DOHH2 (cell line): ENCODE data around the gene GREB1L.

Experiments
- H3F3A ChIP-seq: fragments of 200-600 bp; sonication (generic), shearing (Covaris generic); 2 replicates; pipeline ENCODE4 v1.6.0; 2016; ENCODE audit warnings: antibody characterized with exemption, mild to moderate bottlenecking; ENCODE audit not compliant: control insufficient read depth, insufficient read depth
- H3K27ac ChIP-seq: fragments of 200-600 bp; sonication (generic); 2 replicates; pipeline ENCODE4 v1.5.1; 2014; ENCODE audit warnings: low read depth, mild to moderate bottlenecking, low read length, moderate library complexity
- H3K27me3 ChIP-seq: fragments of 200-600 bp; sonication (generic); 2 replicates; pipeline ENCODE4 v1.6.1; 2014; ENCODE audit warnings: mild to moderate bottlenecking, low read length, mixed read lengths; ENCODE audit not compliant: control insufficient read depth
- H3K36me3 ChIP-seq: fragments of 200-600 bp; sonication (generic); 2 replicates; pipeline ENCODE4 v1.6.1; 2014; ENCODE audit warnings: mild to moderate bottlenecking, low read length, moderate library complexity, mixed read lengths; ENCODE audit not compliant: control insufficient read depth
- H3K4me1 ChIP-seq: fragments of 200-600 bp; sonication (generic); 2 replicates; pipeline ENCODE4 v1.6.1; 2014; ENCODE audit warnings: mild to moderate bottlenecking, low read length, mixed read lengths; ENCODE audit not compliant: control insufficient read depth
- H3K4me2 ChIP-seq: fragments of 200-600 bp; sonication (generic); 2 replicates; pipeline ENCODE4 v1.6.0; 2014; ENCODE audit warnings: mild to moderate bottlenecking, low read length, moderate library complexity
- H3K4me3 ChIP-seq: fragments of 200-600 bp; sonication (generic); 2 replicates; pipeline ENCODE4 v1.5.1; 2014; ENCODE audit warnings: mild to moderate bottlenecking, low read length, mixed read lengths
- H3K79me2 ChIP-seq: fragments of 200-600 bp; sonication (generic); 2 replicates; pipeline ENCODE4 v1.6.1; 2014; ENCODE audit warnings: mild to moderate bottlenecking, low read length, mixed read lengths; ENCODE audit not compliant: control insufficient read depth
- H3K9me2 ChIP-seq: fragments of 200-600 bp; sonication (generic); replicated peaks from 2 replicates; pipeline ENCODE4 v1.6.1; 2014; ENCODE audit warnings: mild to moderate bottlenecking, low read length, mixed read lengths; ENCODE audit not compliant: control insufficient read depth
- H3K9me3 ChIP-seq: fragments of 200-600 bp; sonication (generic); 2 replicates; pipeline ENCODE4 v1.6.1; 2014; ENCODE audit warnings: antibody characterized with exemption, low read length, mixed read lengths; ENCODE audit not compliant: control insufficient read depth, insufficient read depth
- H4K20me1 ChIP-seq: fragments of 200-600 bp; sonication (generic); 2 replicates; pipeline ENCODE4 v1.6.0; 2014; ENCODE audit warnings: low read depth, mild to moderate bottlenecking, antibody characterized with exemption, low read length, moderate library complexity; ENCODE audit not compliant: control insufficient read depth, insufficient read depth
- EZH2phosphoT487 ChIP-seq: fragments of 200-600 bp; sonication (generic); IDR thresholded peaks from 2 replicates; pipeline ENCODE4 v1.6.1; 2017; ENCODE audit warnings: borderline replicate concordance, mild to moderate bottlenecking, antibody characterized with exemption, low read length, moderate library complexity, mixed read lengths
- TF ChIP-seq, protein P1 (sequence below): fragments of 200-600 bp; sonication (generic); IDR thresholded peaks from one replicate; pipeline ENCODE4 v1.5.1; 2014; ENCODE audit warnings: antibody characterized with exemption, mild to moderate bottlenecking, low read depth, low read length; ENCODE audit not compliant: poor library complexity, severe bottlenecking

The GREB1L gene

GRCh38 chr18:21196426-21196825 is 45.6 kb upstream of the GREB1L start:
- Histone ChIP-seq H3F3A (no peaks in the 10 kb centered on the region), H3K27me3 (no peaks in the 10 kb centered on the region), H3K4me3 (no peak overlapping the region), H3K4me2 (no peak overlapping the region), H3K9me3 (no peaks in the 10 kb centered on the region), H3K27ac (no peak overlapping the region), H3K79me2 (no peaks in the 10 kb centered on the region), H3K4me1 (no peaks in the 10 kb centered on the region), H3K36me3 (no peaks in the 10 kb centered on the region), H4K20me1 (no peaks in the 10 kb centered on the region), H3K9me2 (no peaks in the 10 kb centered on the region)
- TF ChIP-seq, protein P1, sequence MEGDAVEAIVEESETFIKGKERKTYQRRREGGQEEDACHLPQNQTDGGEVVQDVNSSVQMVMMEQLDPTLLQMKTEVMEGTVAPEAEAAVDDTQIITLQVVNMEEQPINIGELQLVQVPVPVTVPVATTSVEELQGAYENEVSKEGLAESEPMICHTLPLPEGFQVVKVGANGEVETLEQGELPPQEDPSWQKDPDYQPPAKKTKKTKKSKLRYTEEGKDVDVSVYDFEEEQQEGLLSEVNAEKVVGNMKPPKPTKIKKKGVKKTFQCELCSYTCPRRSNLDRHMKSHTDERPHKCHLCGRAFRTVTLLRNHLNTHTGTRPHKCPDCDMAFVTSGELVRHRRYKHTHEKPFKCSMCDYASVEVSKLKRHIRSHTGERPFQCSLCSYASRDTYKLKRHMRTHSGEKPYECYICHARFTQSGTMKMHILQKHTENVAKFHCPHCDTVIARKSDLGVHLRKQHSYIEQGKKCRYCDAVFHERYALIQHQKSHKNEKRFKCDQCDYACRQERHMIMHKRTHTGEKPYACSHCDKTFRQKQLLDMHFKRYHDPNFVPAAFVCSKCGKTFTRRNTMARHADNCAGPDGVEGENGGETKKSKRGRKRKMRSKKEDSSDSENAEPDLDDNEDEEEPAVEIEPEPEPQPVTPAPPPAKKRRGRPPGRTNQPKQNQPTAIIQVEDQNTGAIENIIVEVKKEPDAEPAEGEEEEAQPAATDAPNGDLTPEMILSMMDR, result no peak
- no peak for TF ChIP-seq EZH2phosphoT487

- Histone ChIP-seq H3K9me2 (no peaks in the 10 kb centered on the region), H4K20me1 (no peaks in the 10 kb centered on the region), H3K9me3 (no peaks in the 10 kb centered on the region), H3K27ac (no peak overlapping the region), H3K4me1 (no peaks in the 10 kb centered on the region), H3K27me3 (no peaks in the 10 kb centered on the region), H3K36me3 (no peaks in the 10 kb centered on the region), H3K4me2 (no peak overlapping the region), H3K4me3 (no peak overlapping the region), H3K79me2 (no peaks in the 10 kb centered on the region), H3F3A (no peaks in the 10 kb centered on the region)
- TF ChIP-seq, protein P1, result no peak
- TF ChIP-seq EZH2phosphoT487, result no peak
Observed at GRCh38 chr18:21203126-21203525, 38.9 kb upstream of the GREB1L start.

DNA sequence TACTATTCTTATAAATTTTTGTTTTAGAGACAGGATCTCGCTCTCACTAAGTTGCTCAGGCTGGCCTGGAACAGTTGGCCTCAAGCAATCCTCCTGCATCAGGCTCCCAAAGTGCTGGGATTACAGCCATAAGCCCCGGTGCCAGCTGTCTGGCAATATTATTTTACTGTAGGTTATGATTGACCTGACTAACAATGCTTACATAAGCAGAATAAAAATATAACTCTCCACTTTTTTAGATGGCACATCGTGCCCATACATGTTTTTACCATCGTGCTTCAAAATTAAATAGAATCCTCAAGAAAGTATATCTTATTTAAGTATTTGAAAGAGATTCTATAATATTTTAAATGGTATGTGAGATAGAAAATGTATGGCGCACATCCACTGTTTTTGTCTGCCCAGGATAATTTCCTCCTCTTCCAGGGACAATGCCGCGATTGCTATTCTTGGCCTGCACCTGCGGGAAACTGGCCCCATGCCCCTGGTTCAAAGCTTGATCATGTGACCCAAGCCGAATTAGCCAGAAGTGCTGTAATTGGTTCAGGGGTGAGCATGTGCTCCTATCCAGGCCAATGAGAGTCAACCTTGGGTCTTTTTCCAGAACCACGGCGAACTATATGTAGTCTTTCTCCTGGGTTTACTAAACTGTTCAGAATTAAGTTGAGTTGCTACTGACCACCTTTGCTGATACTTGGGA is 38.3 kb upstream of the GREB1L start:
- Histone ChIP-seq H3K4me3 (no peak overlapping the region), H3K4me1 (no peaks in the 10 kb centered on the region), H3K9me3 (no peaks in the 10 kb centered on the region), H3K36me3 (no peaks in the 10 kb centered on the region), H3K27ac (no peak overlapping the region), H3F3A (no peaks in the 10 kb centered on the region), H4K20me1 (no peaks in the 10 kb centered on the region), H3K4me2 (no peak overlapping the region), H3K9me2 (no peaks in the 10 kb centered on the region), H3K79me2 (no peaks in the 10 kb centered on the region), H3K27me3 (no peaks in the 10 kb centered on the region)
- TF ChIP-seq EZH2phosphoT487, result no peak
- TF ChIP-seq, protein P1, result no peak
